Testis (tissue), 2 donors: ENCODE results near the gene SLC35C1.
"Not testable (repeated sequence)": the region's sequence is repeated elsewhere in the genome, so short reads cannot be mapped to it uniquely, and the experiment has no call there.

Experiments
- CTCF ChIP-seq, 3 experiments: fragments of 450-650 bp in 2 of 3; fragments of 200-600 bp in 1 of 3; sonication (generic) in 1 of 3; IDR thresholded peaks; one replicate each; pipeline ENCODE4 v1.5.1; 2016 to 2019; ENCODE audit warnings: antibody characterized with exemption in 3 of 3, mild to moderate bottlenecking in 2 of 3, moderate library complexity in 1 of 3
- POLR2A ChIP-seq: fragments of 450-650 bp; IDR thresholded peaks from one replicate; pipeline ENCODE4 v1.6.1; 2017; ENCODE audit warnings: antibody characterized with exemption, mild to moderate bottlenecking, moderate library complexity

- not testable (repeated sequence) for TF ChIP-seq CTCF (IDR thresholded peaks at IDR 0.05); POLR2A
These were observed 3.5 kb downstream of the SLC35C1 start for GRCh38 chr11:45808427-45808826.
